HepG2 (cell line): ENCODE results near the gene COL2A1. TPM values are rescaled to one million over a fixed set of nuclear protein-coding genes. Genes with fewer than 3 reads are reported as not detected.

Experiments used
- ATAC-seq: fragments of 200-7000 bp; cut with Tn5 transposase; 3 replicates; pipeline ENCODE4 v1.9.1; 2020; ENCODE audit warnings: mild to moderate bottlenecking, moderate library complexity
- BruUV-seq: library from RNA; stranded (reverse); fragments of 400-500 nt; replicated peaks from 2 replicates; lab custom pipeline; 2021; lab: Mats Ljungman, UMichigan
- CTCF ChIA-PET: fragments of 300-600 bp; formaldehyde crosslinking; extraction: SDS; loops from one replicate; lab custom pipeline; 2021; ENCODE audit warnings: low total read pairs, inconsistent platforms, low intra/inter-chr PET ratio; lab: Yijun Ruan, JAX
- POLR2A ChIA-PET: fragments of 350-600 bp; sonication (Branson Sonifier 250); formaldehyde crosslinking; loops from one replicate; lab custom pipeline; 2020; ENCODE audit warnings: antibody characterized with exemption, inconsistent platforms; lab: Yijun Ruan, JAX
- DNase-seq: peaks from one replicate; pipeline ENCODE4 v3.0.0-alpha.2; 2015; ENCODE audit warnings: low spot score
- FAIRE-seq: peaks from 3 replicates; lab custom pipeline; 2011; peaks lifted over from hg19 to GRCh38; lab: Jason Lieb, UNC
- H2AFZ ChIP-seq: one replicate; pipeline ENCODE4 v1.6.1; 2011; ENCODE audit warnings: low read length, inconsistent platforms
- H3K27ac ChIP-seq: fragments of 300-600 bp; 3 replicates; pipeline ENCODE4 v1.8.0; 2011; ENCODE audit warnings: mixed run types, mild to moderate bottlenecking, mixed read lengths, low read length, inconsistent platforms; ENCODE audit not compliant: insufficient read depth; ENCODE audit errors: extremely low read length
- H3K27me3 ChIP-seq, 2 experiments: fragments of 200-600 bp in 1 of 2; 2 replicates in 1 of 2; 3 replicates in 1 of 2; pipeline versions ENCODE4 v1.6.0 to v1.8.0; 2011; ENCODE audit warnings: low read length in 2 of 2, mild to moderate bottlenecking in 2 of 2, moderate library complexity in 2 of 2, inconsistent platforms in 1 of 2; ENCODE audit not compliant: insufficient read depth in 2 of 2, control insufficient read depth in 1 of 2
- H3K36me3 ChIP-seq, 2 experiments: fragments of 200-600 bp in 1 of 2; replicated peaks in 1 of 2; 2 replicates in 1 of 2; 3 replicates in 1 of 2; pipeline versions ENCODE4 v1.5.1 to v1.8.0; 2011; ENCODE audit warnings: low read length in 2 of 2, inconsistent platforms in 1 of 2; ENCODE audit not compliant: insufficient read depth in 2 of 2, control insufficient read depth in 1 of 2
- H3K4me1 ChIP-seq: 2 replicates; pipeline ENCODE4 v1.5.1; 2012; ENCODE audit warnings: low read length, inconsistent platforms; ENCODE audit not compliant: insufficient read depth
- H3K4me2 ChIP-seq: 2 replicates; pipeline ENCODE4 v1.6.0; 2011; ENCODE audit warnings: low read depth, low read length, inconsistent platforms
- H3K4me3 ChIP-seq, 3 experiments: fragments of 200-600 bp in 1 of 3; sonication (generic), shearing (Covaris generic) in 1 of 3; replicated peaks in 1 of 3; 2 replicates each; pipeline ENCODE4 v1.5.1; 2011 to 2016; ENCODE audit warnings: low read length in 3 of 3, inconsistent platforms in 2 of 3, low read depth in 2 of 3, mild to moderate bottlenecking in 2 of 3, control low read depth in 1 of 3, mixed read lengths in 1 of 3; ENCODE audit not compliant: insufficient read depth in 1 of 3
- H3K79me2 ChIP-seq: one replicate; pipeline ENCODE4 v1.6.1; 2011; ENCODE audit warnings: low read length, inconsistent platforms; ENCODE audit not compliant: insufficient read depth
- H3K9ac ChIP-seq: 2 replicates; pipeline ENCODE4 v1.6.0; 2011; ENCODE audit warnings: mild to moderate bottlenecking, low read depth, low read length, inconsistent platforms; ENCODE audit not compliant: insufficient read depth
- H3K9me3 ChIP-seq: 2 replicates; pipeline ENCODE4 v1.5.1; 2012; ENCODE audit warnings: mild to moderate bottlenecking, low read length
- H4K20me1 ChIP-seq: 2 replicates; pipeline ENCODE4 v1.6.0; 2011; ENCODE audit warnings: inconsistent platforms, mild to moderate bottlenecking, low read length, moderate library complexity; ENCODE audit not compliant: insufficient read depth
- AGO2 ChIP-seq: fragments of 200-400 bp; formaldehyde crosslinking; optimal IDR thresholded peaks from 2 replicates; pipeline ENCODE3; 2017; ENCODE audit warnings: mild to moderate bottlenecking, low read depth, low read length, moderate library complexity
- HNRNPL ChIP-seq: fragments of 200-400 bp; formaldehyde crosslinking; IDR thresholded peaks from 2 replicates; pipeline ENCODE4 v1.6.1; 2017; ENCODE audit warnings: mild to moderate bottlenecking, low read depth, low read length
- IKZF1 ChIP-seq: fragments of 450-650 bp; IDR thresholded peaks from 2 replicates; pipeline ENCODE4 v1.7.1; 2016
- KAT8 ChIP-seq: IDR thresholded peaks from 2 replicates; pipeline ENCODE4 v1.6.1; 2016; ENCODE audit warnings: missing genetic modification reagents, missing compliant biosample characterization
- MTF2 ChIP-seq: sonication (generic); formaldehyde crosslinking; IDR thresholded peaks from 2 replicates; pipeline ENCODE4 v1.5.0; 2020; ENCODE audit warnings: missing genetic modification reagents, borderline replicate concordance
- NPAS2 ChIP-seq: sonication (generic); formaldehyde crosslinking; IDR thresholded peaks from 2 replicates; pipeline ENCODE4 v1.8.0; 2022; ENCODE audit warnings: mild to moderate bottlenecking, missing genetic modification reagents, borderline replicate concordance
- PCBP1 ChIP-seq: fragments of 200-400 bp; formaldehyde crosslinking; IDR thresholded peaks from 2 replicates; pipeline ENCODE4 v1.6.1; 2017; ENCODE audit warnings: mild to moderate bottlenecking, low read depth, low read length, borderline replicate concordance
- RBFOX2 ChIP-seq: fragments of 200-400 bp; formaldehyde crosslinking; IDR thresholded peaks from 2 replicates; pipeline ENCODE4 v1.6.1; 2017; ENCODE audit warnings: low read depth, mild to moderate bottlenecking, low read length
- RBM39 ChIP-seq: fragments of 200-400 bp; formaldehyde crosslinking; IDR thresholded peaks from one replicate; pipeline ENCODE4 v1.6.1; 2018; ENCODE audit warnings: antibody characterized with exemption, mild to moderate bottlenecking, low read depth, low read length; ENCODE audit not compliant: poor library complexity, severe bottlenecking
- XRCC5 ChIP-seq: fragments of 200-400 bp; formaldehyde crosslinking; optimal IDR thresholded peaks from 2 replicates; pipeline ENCODE3; 2017; ENCODE audit warnings: mild to moderate bottlenecking, low read length
- ZFY ChIP-seq: sonication (generic); formaldehyde crosslinking; IDR thresholded peaks from 2 replicates; pipeline ENCODE4 v1.4.0; 2020; ENCODE audit warnings: missing genetic modification reagents
- WGBS: methylation state at CpG from one replicate; pipeline ENCODE4 v1.1.6; 2017; ENCODE audit warnings: low lambda C conversion rate; 5-methylcytosine and 5-hydroxymethylcytosine counted together
- in situ Hi-C: cut with HindIII; loops from 2 replicates; pipeline ENCODE4 v1.10.0; 2017; ENCODE audit warnings: low pct_unique_long_range_greater_than_20kb; ENCODE audit not compliant: extremely low pct_ligation_motif_present
- intact Hi-C: fragments of 100-400 bp; cut with micrococcal nuclease; formaldehyde crosslinking; loops from one replicate; pipeline ENCODE4 v1.10.0; 2022; ENCODE audit not compliant: unreplicated experiment
- polyA plus RNA-seq, 8 experiments: library from polyadenylated mRNA; depleted of rRNA in 3 of 8; stranded (reverse) in 7 of 8; unstranded in 1 of 8; fragments of >200 nt; fragmentation: Illumina TruSeq in 4 of 8; extraction: Trizol in 4 of 8; gene quantifications; 2 replicates each; pipeline versions ENCODE4 v1.2.1 to v1.2.3, GENCODE V29; 2011 to 2016; ENCODE audit warnings: low read depth in 4 of 8, missing spikeins in 1 of 8, mixed read lengths in 1 of 8; ENCODE audit not compliant: insufficient read depth in 1 of 8
- total RNA-seq, 5 experiments: library from RNA; depleted of rRNA; stranded (reverse); fragments of >200 nt; fragmentation: Illumina TruSeq; extraction: Trizol; gene quantifications; 2 replicates each; pipeline ENCODE4 v1.2.3, GENCODE V29; 2016; ENCODE audit warnings: low read depth in 1 of 5
- TF ChIP-seq, protein P1 (sequence below): sonication (generic); formaldehyde crosslinking; IDR thresholded peaks from 2 replicates; pipeline ENCODE4 v1.8.0; 2022; ENCODE audit warnings: missing genetic modification reagents, mild to moderate bottlenecking, inconsistent platforms, borderline replicate concordance
- TF ChIP-seq, protein P2 (sequence below): sonication (generic); formaldehyde crosslinking; IDR thresholded peaks from 2 replicates; pipeline ENCODE4 v1.4.0; 2020; ENCODE audit warnings: mild to moderate bottlenecking, missing genetic modification reagents

COL2A1 gene
- total and polyA plus RNA-seq, 2 of the 13 experiments (the other 11 are each of a cell fraction or from before 2014, with no cell fraction given), result 7.4 to 38.3 TPM

DNA sequence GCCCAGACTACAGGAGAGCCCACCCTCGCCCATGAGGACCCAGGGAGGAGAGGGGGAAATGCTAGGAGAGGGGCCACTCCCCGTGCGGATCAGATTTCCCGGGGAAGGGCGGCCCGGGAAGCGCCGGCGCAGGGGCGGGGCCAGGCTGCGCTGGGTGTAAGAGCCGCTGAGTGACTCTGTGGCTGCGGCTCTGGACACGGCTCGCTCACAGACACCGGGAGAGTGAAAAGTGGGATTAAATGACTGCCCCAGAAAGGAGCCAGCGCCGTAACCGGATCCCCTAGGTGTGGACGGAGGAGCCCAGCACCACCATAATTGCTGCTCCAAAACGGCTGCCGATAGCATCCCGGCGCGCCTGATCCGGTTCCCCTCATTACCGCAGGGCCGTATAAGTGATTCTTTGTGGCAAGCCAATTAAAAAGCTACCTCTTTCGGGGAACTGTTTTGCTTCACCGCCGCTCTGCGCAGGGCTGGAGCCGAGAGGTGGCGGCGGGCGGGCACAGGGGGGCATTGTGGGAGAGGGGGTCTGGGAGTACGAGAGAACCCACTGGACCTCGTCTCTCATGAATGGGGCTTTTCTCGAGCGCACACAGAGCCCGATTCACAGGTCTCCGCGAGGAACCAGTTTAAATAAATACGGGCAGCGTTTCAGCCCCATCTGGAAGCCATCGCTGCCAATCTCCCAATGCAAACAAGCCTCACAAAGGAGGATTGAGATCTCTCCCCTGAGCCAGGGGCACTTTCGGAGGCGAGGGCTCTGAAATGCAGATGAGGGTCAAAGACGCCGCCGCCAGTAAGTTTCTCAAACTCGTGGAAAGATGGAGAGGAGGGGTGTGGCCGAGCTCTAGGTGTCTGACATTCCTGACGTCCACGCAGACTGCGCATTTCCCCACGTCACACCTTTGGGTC, 2.5 kb downstream of the COL2A1 start:
- DNase-seq, result no peak
- in situ Hi-C loops, result no loop called here
- H3K4me1 ChIP-seq, result peaks cover 46% of the 10 kb centered on the region
- H4K20me1 ChIP-seq, result no peaks in the 10 kb centered on the region
- H3K4me2 ChIP-seq, result peak overlapping the region; percentile 73
- intact Hi-C loops, result loop anchor here (2.0 to 10.0 kb wide), 2 partner anchors 61 to 103 kb away; partner anchors contain the start of gene SENP1
- BruUV-seq, result no TSS peak
- no peak overlapping the region for H3K27ac ChIP-seq
- peak; percentile 16; the same call in 2 of the 3 replicates for ATAC-seq
- H3K79me2 ChIP-seq, result no peaks in the 10 kb centered on the region
- no peak overlapping the region for H3K9ac ChIP-seq
- H3K4me3 ChIP-seq, result peak overlapping the region; percentile 12 to 64 (median 38); a peak in 5 of 6 replicates
- ChIA-PET CTCF (no interaction called here), POLR2A (no interaction called here)
- WGBS, result 1% methylated on average over 12 of the region's 57 CpGs
- no peaks in the 10 kb centered on the region for H3K36me3 ChIP-seq
- peaks cover 6 to 53% of the 10 kb centered on the region in 2 experiments for H3K27me3 ChIP-seq
- no peaks in the 10 kb centered on the region for H3K9me3 ChIP-seq
- no peak overlapping the region for H2AFZ ChIP-seq
- no peak for FAIRE-seq
- no peak for TF ChIP-seq NPAS2 (CRISPR knock-in tag)
- 0 out of 2 replicates have a peak, but pooled peaks have one; percentile 43 for TF ChIP-seq HNRNPL
- TF ChIP-seq KAT8 (CRISPR knock-in tag), result no peak
- TF ChIP-seq AGO2, result peak; percentile 71
- TF ChIP-seq, protein P1, sequence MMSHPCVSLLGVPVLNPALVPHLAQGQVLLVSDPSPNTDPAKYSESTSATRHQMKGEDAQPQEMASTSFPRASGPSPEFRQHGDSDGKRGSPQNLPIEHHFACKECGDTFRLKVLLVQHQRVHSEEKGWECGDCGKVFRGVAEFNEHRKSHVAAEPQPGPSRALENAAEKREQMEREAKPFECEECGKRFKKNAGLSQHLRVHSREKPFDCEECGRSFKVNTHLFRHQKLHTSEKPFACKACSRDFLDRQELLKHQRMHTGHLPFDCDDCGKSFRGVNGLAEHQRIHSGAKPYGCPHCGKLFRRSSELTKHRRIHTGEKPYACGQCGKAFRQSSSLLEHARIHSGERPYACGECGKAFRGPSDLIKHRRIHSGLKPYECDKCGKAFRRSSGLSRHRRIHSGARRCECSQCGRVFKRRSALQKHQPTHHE (CRISPR knock-in tag), result no peak
- no peak for TF ChIP-seq IKZF1
- TF ChIP-seq XRCC5, result peak; percentile 23
- peak; percentile 66; the same call in 1 of the 2 replicates for TF ChIP-seq RBFOX2
- TF ChIP-seq, protein P2, sequence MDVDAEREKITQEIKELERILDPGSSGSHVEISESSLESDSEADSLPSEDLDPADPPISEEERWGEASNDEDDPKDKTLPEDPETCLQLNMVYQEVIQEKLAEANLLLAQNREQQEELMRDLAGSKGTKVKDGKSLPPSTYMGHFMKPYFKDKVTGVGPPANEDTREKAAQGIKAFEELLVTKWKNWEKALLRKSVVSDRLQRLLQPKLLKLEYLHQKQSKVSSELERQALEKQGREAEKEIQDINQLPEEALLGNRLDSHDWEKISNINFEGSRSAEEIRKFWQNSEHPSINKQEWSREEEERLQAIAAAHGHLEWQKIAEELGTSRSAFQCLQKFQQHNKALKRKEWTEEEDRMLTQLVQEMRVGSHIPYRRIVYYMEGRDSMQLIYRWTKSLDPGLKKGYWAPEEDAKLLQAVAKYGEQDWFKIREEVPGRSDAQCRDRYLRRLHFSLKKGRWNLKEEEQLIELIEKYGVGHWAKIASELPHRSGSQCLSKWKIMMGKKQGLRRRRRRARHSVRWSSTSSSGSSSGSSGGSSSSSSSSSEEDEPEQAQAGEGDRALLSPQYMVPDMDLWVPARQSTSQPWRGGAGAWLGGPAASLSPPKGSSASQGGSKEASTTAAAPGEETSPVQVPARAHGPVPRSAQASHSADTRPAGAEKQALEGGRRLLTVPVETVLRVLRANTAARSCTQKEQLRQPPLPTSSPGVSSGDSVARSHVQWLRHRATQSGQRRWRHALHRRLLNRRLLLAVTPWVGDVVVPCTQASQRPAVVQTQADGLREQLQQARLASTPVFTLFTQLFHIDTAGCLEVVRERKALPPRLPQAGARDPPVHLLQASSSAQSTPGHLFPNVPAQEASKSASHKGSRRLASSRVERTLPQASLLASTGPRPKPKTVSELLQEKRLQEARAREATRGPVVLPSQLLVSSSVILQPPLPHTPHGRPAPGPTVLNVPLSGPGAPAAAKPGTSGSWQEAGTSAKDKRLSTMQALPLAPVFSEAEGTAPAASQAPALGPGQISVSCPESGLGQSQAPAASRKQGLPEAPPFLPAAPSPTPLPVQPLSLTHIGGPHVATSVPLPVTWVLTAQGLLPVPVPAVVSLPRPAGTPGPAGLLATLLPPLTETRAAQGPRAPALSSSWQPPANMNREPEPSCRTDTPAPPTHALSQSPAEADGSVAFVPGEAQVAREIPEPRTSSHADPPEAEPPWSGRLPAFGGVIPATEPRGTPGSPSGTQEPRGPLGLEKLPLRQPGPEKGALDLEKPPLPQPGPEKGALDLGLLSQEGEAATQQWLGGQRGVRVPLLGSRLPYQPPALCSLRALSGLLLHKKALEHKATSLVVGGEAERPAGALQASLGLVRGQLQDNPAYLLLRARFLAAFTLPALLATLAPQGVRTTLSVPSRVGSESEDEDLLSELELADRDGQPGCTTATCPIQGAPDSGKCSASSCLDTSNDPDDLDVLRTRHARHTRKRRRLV, result no peak
- 0 out of 2 replicates have a peak, but pooled peaks have one; percentile 23 for TF ChIP-seq PCBP1
- 0 out of 2 replicates have a peak, but pooled peaks have one; percentile 8 for TF ChIP-seq MTF2 (CRISPR knock-in tag)
- TF ChIP-seq RBM39, result peak; percentile 35
- 0 out of 2 replicates have a peak, but pooled peaks have one; percentile 19 for TF ChIP-seq ZFY (CRISPR knock-in tag)
